WERI-Rb-1 (cell line): ENCODE data around the gene OR52L1.

Source experiments
- DNase-seq: peaks from one replicate; pipeline ENCODE4 v3.0.0-alpha.2; 2020
- H3K27ac ChIP-seq: fragments of 250-450 bp; sonication (Bioruptor Pico); 2 replicates; pipeline ENCODE4 v1.5.1; 2020; ENCODE audit warnings: mild to moderate bottlenecking, moderate library complexity
- H3K27me3 ChIP-seq: fragments of 250-450 bp; sonication (Bioruptor Pico); 2 replicates; pipeline ENCODE4 v1.5.1; 2021; ENCODE audit warnings: mild to moderate bottlenecking, low read depth, moderate library complexity; ENCODE audit not compliant: insufficient read depth, severe bottlenecking
- H3K36me3 ChIP-seq: fragments of 250-450 bp; sonication (Bioruptor Pico); 2 replicates; pipeline ENCODE4 v1.5.1; 2020; ENCODE audit warnings: mild to moderate bottlenecking, moderate library complexity
- H3K4me3 ChIP-seq: 2 replicates; pipeline ENCODE4 v1.5.1; 2011; ENCODE audit warnings: low read depth, mild to moderate bottlenecking, control low read depth, low read length
- H3K9me3 ChIP-seq: fragments of 250-450 bp; sonication (Bioruptor Pico); 2 replicates; pipeline ENCODE4 v1.5.1; 2021; ENCODE audit warnings: mild to moderate bottlenecking, moderate library complexity; ENCODE audit not compliant: severe bottlenecking
- CTCF ChIP-seq: IDR thresholded peaks from 2 replicates; pipeline ENCODE4 v1.5.1; 2011; ENCODE audit warnings: low read depth, mild to moderate bottlenecking, control low read depth, inconsistent platforms, low read length

OR52L1 gene

GRCh38 chr11:5938603-5938965 is 48.2 kb downstream of the OR52L1 start:
- Histone ChIP-seq H3K4me3 (no peak overlapping the region), H3K27me3 (peaks cover 64% of the 10 kb centered on the region), H3K27ac (no peak overlapping the region), H3K36me3 (no peaks in the 10 kb centered on the region), H3K9me3 (peaks cover 2% of the 10 kb centered on the region)
- TF ChIP-seq CTCF, result no peak
- no peak for DNase-seq

- no peak for DNase-seq
- TF ChIP-seq CTCF, result no peak
- H3K4me3 ChIP-seq, result no peak overlapping the region
- H3K27me3 ChIP-seq, result peaks cover 67% of the 10 kb centered on the region
- peaks cover 2% of the 10 kb centered on the region for H3K9me3 ChIP-seq
- H3K36me3 ChIP-seq, result no peaks in the 10 kb centered on the region
- H3K27ac ChIP-seq, result no peak overlapping the region
These were observed 48.8 kb downstream of the OR52L1 start for GRCh38 chr11:5937868-5938602.
